DMS114 treated with DMSO at 0.1 percent for 48 hours (cell line): ENCODE measurements around the gene MROH8.
"Not testable (repeated sequence)": the region's sequence is repeated elsewhere in the genome, so short reads cannot be mapped to it uniquely, and the experiment has no call there.

Source experiments
- DNase-seq: peaks from one replicate; lab custom pipeline; 2025; ENCODE audit not compliant: unreplicated experiment; lab: John Stamatoyannopoulos, UW

The MROH8 gene

DNA sequence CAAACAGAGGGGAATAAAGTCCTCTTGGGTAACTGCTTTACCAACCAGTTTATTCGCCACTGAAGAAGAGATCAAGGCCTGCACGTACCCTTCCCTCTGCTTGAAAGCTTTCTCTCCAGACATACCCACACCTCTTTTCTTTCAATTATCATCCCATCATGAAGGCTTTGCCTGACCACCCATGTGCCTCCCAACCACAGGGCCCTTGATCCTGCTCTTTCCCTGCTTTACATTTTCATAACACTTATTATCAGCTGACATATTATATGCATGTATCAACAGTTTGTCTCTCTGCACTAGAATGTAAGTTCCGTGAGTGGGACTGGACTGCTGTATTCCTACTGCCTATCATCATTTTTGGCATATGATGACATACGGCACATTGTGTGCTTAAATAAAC lies 21.1 kb downstream of the MROH8 start:
- no peak for DNase-seq

DNA sequence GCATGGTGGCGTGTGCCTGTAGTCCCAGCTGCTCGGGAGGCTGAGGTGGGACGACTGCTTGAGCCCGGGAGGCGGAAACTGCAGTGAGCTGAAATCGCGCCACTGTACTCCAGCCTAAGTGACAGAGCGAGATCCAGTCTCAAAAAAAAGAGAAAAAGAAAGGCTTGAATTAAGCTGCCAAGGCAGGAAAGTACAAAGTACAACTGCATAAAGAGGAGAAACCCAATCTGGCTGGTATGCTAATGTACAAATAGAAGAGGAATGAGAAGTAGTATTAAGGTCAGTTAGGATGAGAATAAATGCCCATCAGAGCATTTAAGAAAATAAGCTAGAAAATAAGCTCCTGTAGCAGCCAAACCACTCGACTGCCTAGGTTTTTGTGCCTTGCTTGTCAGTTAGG lies 23.4 kb downstream of the MROH8 start:
- DNase-seq: no peak

DNA sequence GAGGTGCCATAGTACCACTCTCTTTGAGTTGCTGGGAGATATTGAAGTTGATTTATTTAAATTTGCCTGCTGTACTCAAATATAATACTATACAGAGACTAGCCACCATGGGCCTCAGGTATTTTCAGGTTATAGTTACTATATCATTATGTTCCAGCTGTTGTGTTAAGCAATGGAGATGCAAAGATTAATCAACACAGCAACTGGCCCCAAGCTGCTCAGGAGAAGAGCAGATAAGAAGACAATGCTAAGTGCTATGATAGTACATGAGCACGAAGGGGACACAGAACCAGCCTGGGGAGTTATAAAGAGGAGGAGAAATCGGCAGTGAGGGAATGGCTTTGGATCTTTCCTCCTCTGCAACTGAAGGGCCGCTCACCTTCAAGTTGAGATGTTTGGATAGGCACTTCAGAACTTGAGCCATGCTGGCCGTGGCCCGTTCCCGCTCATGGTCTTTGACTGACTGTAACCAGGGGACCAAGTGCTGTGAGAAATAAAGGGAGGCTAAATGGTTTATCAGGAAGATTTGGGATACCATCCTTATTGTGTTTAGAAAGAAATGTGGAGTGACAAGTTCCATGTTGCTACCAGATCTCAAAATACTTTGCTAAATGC lies 24.6 kb downstream of the MROH8 start:
- DNase-seq: no peak

DNA sequence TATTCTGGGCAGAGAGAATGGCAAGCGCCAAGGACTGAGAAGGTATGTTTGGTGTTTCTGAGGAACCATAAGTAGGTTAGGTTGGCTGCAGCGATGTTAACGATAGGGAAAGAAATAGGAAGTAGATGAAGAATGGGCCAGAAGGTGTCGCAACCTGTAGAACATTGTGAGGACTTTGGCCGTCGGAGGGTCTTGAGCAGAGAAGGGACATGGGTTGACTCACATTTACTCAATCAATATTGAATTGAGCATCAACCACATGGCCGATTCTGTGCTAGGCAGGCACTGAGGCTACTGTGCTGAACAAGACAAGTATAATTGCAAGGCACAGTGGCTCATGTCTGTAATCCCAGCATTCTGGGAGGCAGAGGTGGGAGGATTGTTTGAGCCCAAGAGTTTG lies 27.1 kb downstream of the MROH8 start:
- DNase-seq: no peak

DNA sequence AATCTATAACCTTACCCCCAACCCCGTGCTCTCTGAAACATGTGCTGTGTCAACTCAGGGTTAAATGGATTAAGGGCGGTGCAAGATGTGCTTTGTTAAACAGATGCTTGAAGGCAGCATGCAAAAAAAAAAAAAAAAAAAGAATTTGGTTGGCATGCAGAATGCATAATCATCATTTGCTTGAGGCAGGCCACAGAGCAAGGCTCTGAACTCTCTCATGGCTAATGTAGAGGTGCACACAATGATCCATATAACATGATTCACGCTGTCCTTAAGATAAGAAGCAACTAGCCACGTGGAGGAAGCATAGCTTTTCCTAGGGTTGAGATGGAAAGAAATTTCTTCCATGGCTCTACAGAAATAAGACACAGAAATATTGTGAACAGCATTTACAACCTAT lies 27.8 kb downstream of the MROH8 start:
- DNase-seq: no peak

DNA sequence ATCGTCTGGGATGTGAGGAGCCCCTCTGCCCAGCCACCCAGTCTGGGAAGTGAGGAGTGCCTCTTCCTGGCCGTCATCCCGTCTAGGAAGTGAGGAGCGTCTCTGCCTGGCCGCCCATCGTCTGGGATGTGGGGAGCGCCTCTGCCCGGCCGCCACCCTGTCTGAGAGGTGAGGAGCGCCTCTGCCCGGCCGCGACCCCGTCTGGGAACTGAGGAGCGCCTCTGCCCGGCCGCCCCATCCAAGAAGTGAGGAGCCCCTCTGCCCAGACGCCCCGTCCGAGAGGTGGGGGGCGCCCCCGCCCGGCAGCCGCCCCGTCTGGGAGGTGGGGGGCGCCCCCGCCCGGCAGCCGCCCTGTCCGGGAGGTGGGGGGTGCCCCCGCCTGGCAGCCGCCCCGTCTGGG lies 28.5 kb downstream of the MROH8 start:
- DNase-seq: not testable (repeated sequence)

DNA sequence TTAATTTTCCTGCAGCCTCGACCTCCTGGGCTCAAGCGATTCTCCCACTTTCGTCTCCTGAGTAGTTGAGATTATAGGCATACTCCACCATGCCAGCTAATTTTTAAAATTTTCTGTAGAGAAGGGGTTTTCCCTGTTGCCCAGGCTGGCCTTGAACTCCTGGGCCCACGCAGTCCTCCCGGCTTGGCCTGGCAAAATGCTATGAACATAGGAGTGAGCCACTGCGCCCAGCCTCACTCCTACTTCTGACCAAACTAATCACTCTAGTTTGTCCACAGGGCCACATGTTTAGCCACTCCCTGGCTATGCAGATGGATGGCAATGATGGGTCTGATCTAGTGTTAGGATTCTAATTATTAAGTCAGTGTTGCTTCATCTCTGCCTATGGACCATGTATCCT lies 32.1 kb downstream of the MROH8 start:
- no peak for DNase-seq

DNA sequence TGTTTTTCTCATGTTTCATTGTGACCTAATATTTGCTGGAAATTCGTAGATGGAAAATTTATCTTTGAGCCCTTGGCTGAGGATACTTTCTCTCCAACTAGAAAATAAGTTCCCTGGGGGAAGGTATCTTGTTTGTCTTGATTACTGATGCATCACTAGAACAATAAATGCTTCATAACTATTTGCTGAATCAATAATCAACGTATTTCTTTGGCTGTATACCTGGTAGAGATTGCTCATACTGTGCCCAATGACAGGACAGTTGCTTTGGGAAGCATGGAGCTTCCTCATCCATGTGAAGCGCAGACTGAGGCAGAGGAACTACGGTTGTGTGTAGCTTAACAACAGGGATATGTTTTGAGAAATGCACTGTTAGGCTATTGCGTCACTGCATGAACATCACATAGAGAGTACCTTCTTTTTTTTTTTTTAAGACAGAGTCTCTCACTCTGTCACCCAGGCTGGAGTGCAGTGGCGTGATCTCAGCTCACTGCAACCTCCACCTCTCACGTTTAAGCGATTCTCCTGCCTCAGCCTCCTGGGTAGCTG lies 34.4 kb downstream of the MROH8 start:
- DNase-seq: no peak

DNA sequence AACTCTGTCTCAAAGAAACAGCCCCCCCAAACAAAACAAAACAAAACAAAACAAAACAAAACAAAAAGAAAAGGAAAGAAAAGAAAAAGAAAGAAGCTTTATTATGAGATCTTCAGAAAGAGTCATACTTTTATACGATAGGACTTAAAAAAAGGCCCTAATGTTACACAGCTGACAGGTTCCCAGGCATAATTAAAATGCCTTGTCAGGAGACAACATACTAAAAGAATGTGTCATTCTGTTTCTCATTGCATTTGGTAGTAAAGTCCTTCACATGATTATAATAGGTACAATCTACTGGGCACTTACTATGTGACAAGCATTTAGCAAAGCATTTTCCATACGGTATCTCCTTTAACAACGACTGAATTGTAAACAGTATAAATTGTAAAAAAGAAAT lies 36.6 kb downstream of the MROH8 start:
- DNase-seq: no peak

DNA sequence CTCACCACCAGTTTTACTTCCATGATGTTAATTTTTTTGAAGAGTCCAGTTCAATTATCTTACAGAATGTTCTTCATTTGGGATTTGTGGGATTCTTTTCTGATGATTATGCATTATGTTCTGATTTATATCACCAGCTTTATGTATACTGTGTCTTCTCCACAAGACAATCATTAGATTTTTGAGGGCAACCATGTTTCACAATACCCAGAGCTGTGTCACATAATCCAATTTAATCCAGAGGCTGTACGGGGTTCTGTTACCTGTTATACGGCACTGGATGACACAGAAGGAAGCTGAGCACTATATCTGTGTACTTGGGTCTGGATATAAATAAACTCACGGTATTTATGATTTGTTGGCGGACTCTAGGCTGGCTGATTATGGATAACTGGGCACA lies 41.8 kb downstream of the MROH8 start:
- no peak for DNase-seq

DNA sequence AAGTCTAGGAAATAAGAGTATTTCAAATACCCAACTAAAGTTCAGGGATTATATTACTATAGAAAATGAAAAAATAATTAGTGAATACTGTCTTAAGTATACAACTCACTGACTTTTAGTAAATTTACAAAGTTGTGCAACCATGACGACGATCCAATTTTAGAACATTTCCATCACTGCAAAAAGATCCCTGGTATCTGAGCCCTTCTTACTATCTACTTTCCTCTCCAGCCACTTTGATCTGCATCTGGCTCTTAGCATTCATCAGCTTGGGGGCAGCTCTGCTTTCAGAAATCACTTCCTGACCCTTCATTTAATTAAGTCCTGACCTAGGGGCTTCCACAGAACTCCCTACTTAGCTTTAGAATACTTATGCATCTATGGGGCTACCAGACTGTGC lies 45.4 kb downstream of the MROH8 start:
- no peak for DNase-seq

DNA sequence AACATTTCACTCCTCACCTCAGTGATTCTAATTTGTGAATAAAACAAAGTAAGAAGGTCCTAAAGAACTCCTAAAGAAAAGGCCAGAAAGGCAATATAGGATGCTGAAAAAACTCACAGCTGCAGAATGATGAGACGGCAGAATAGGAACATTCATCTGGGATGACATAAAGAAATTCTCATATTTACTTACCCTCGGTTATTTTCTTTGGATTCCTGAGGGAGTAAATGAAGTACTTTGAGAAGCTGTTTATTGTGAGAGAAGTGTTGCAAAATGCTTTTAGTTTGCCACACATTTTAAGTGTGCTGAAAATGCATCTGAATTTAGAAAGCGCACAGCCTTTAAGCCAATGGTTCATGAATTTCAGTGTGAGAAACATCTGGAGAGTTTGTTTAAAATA lies 47.9 kb downstream of the MROH8 start:
- no peak for DNase-seq

DNA sequence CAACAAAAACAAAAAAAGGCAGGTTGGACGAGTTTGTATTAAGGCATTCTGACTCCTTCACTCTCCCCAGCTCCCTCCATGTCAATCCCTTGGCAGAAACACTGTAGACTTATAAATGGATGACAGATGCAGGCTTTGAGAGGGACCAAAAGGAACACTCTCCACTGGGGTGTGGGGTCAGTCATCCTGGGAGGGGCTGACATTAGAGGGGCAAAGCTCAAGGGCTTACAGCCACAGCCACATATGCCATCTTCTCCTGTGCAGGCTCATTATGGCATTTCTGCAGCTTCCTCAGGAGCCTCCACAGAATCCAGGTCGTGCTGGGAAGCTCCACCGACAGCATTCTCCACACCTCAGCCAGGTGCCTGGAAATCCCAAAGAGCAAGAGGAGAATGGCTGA lies 50.5 kb downstream of the MROH8 start:
- no peak for DNase-seq

DNA sequence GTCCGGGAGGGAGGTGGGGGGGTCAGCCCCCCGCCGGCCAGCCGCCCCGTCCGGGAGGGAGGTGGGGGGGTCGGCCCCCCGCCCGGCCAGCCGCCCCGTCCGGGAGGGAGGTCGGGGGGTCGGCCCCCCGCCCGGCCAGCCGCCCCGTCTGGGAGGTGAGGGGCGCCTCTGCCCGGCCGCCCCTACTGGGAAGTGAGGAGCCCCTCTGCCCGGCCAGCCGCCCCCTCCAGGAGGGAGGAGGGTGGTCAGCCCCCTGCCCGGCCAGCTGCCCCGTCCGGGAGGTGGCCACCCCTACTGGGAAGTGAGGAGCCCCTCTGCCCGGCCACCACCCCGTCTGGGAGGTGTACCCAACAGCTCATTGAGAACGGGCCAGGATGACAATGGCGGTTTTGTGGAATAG lies 53.1 kb downstream of the MROH8 start:
- DNase-seq: not testable (repeated sequence)

DNA sequence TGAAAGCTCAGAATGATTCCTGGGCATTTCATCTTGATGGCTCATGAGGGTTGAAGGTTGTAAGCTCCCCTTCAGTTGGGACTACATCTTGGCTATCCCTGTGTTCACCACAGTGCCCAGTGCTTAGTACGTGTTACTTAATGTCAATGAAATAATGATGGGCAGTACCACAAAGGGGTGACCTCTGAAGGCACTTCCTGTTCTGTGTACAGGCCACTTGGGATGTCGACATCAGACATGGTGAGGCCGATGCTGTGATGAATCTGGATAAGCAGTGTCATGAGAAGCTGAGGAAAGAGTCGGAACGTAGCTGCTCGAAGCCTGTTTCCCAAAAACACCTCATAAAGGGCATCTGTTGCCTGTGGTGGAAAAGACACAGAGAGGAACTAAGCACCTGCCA lies 55.9 kb downstream of the MROH8 start:
- DNase-seq: no peak

DNA sequence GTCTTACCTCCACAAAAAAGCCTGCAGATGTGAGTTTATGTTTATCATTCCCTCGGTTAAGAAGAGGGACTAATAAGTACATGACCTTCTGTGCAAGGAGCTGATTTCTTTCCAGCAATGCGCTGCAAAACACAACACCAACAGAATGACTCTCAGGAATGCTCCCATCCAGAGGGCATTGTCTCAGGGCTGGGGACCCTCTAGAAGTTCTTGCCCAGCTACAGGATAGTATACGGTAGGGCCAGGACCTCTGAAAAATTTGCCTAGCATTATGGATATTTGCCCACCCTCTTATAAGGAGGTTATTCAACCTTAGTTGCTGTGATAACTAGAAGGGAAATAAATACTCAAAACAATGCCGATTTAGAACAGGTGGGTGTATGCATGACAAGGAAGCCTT lies 58.9 kb downstream of the MROH8 start:
- no peak for DNase-seq

DNA sequence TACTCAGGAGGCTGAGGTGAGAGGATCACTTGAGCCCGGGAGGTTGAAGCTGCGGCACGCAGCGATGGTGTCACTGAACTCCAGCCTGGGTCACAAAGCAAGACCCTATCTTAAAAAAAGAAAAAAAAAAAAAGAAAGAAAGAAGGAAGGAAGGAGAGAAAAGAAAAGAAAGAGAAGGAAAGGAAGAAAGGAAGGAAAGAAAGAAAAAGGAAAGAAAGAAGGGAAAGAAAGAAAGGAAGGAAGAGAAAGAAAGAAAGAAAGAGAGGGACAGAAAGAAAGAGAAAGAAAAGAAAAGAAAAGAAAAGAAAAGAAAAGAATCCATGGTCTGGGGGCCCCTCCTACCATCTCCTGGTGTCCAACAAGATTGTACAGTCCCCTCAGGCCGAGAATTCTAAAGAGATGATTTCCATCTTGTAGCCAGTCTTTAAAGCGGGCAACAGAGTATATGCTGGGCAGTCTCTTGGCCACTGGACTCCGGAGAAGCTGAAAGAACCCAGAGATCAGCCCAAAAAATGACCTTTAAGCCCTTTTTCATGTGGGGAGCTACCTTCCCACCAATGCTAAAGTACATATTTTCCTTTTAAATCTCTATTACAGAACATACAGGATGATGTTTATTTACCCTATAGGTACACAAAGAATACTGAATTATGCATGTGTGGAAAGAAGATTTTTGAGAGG lies 59.9 kb downstream of the MROH8 start:
- no peak for DNase-seq

DNA sequence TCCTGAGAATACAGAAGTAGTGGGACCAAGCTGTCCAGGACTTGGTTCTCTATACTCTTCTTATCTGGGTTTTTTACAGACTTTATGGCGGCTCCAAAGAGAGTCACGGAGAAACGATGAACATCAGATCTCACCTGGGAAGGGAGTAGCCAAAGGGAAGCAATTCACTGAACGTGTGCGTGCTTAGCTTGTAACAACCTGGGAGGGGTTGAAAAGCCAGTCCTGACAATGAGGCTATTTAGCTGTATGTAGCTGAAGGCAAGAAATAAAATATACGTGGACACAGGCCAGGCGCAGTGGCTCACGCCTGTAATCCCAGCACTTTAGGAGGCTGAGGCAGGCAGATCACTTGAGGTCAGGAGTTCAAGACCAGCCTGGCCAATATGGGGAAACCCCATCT lies 65.3 kb downstream of the MROH8 start:
- DNase-seq: no peak

DNA sequence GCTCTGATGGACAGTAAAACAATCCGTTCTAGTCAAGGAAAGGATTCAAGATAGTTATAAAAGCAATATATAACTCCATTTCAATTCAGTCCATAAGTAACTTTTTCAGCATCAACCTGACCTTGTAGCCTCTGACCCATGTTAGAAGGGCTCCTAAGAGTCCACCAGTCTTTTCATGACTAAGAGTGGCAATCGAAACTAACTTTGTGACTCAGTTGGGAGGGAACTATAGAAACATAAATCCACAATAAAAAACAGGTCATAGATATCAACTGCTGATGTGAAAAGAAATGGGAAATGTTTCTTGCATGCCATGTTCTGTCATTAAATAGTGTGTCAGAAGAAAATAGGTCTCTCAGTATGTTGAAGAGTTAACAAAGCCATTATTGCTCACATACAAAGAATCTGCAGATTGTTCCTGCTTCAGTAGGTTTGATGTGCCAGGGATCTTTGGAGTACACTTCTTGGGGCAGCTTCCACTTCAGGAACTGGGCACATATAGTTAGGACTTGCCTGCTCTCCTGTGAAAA lies 67.4 kb downstream of the MROH8 start:
- DNase-seq: no peak

DNA sequence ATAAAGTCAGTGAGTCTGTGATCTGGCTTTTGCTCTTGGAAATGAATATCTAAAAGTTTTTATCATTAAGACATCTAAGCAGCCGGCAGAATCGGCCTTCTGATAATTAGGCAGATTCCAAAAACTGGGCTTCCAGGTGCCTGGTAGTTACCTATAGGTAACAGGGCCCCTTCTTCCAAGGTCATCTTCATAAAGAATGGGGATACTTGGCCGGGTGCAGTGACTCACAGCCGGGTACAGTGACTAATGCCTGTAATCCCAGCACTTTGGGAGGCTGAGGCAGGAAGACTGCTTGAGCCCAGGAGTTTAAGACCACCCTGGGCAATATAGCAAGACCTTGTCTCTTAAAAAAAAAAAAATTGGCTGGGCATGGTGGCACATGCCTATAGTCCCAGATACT lies 70.7 kb downstream of the MROH8 start:
- no peak for DNase-seq

DNA sequence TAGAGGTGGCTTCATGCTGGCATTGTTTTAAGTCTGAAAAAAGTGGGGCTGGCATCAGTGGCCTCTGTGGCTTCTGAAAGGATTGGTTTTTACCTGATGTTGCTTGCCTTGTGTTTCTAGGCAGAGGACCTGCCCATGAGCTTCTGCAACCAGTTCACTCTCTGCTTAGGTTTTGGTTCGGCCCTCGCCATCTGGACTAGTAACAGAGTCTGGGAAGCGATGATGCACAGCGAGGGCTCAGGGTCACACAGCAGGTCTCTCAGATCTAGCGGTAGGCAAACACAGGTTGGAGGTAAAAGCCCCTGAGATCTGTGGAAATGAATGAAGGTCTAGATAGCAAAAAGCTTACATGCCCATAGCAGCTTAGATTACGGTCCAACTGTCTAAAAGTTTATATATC lies 76.8 kb downstream of the MROH8 start:
- no peak for DNase-seq

DNA sequence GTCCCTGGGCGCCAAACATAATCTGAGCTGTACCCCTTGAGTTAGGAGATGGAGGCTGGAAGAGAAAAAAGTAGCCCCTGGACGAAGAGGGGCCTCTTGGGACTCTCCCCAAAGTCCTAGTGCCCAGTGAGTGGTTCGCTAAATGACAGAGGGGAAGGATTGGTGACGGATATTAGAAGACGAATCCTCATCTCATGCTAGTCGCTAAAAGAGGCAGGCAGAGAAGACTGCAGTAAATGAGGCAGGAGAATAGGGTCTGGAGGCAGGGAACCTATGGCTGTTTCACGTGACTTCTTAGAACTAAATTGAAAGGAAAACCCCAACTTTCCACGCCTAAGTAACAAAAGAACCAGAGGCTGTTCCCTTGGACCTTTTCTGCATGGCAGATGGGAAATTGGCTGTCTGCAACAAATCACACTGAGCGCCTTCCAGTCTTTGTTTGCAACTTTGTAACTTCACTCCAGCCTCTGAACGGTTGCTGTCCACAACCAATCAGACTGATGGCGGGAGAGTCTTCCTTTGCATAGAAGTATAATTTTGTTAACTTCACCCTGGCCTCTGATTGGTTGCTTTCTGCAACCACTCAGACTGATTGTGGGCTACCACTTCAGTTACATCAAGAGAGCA lies 82.8 kb downstream of the MROH8 start:
- peak; percentile 32 for DNase-seq
